Bronchial smooth muscle cell (primary cell): ENCODE measurements around the gene APBA2. TPM values are rescaled to one million over a fixed set of nuclear protein-coding genes. Genes with fewer than 3 reads are reported as not detected.

ENCODE experiments used
- total RNA-seq: library from RNA; depleted of rRNA; stranded (reverse); fragments of >200 nt; gene quantifications from 2 replicates; pipeline ENCODE4 v1.2.1, GENCODE V29; 2014

APBA2 gene
- total RNA-seq = 0.16 and 0.77 TPM in 2 replicates

GRCh38 chr15:28885630-28886430, at the start of gene APBA2:
TSS of gene APBA2 (plus strand) at chr15:28885974. CDS start at chr15:29053885, 167,911 bp downstream.

DNA sequence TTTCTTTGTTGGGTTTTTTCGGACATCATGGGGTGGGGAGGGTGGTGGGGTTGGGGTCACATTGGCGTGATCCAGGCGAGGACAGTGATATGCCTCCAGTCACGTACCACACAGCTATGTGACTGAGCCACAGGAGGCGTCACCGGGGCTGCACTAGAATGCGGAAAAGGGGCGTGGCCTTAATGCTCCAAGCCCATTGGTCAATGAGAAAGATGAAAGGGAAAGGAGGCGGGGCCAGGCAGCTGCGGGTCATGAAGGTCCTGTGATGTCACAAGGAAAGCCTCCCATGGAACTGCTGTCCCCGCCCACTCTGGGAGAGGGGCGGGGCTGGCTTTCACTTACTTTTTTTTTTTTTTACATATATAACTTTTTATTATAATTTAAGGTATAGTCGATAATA, 37.3 kb upstream of the APBA2 start, which contains the start of gene GOLGA6L7:
GOLGA6L7 (minus strand) TSS at position 124 of the 400 bp plus-strand sequence; CDS start at position 29, 95 bp downstream.

Other genes with a start within 250 kb of the APBA2 start
- 0.32 and 0.52 TPM in 2 replicates for gene GOLGA8M, start 173.6 kb upstream of the APBA2 start, total RNA-seq
- not detected in 2 replicates for gene GOLGA6L7, start 37.3 kb upstream of the APBA2 start, total RNA-seq